Measurements from ENCODE around the gene MS4A3.
"Not testable (repeated sequence)": the region's sequence is repeated elsewhere in the genome, so short reads cannot be mapped to it uniquely, and the experiment has no call there.

GRCh38 chr11:60108631-60109030 is 52.2 kb downstream of the MS4A3 start:
- TF ChIP-seq CTCF (conservative IDR thresholded peaks at IDR 0.05; ENCODE audit: low read length); EZH2phosphoT487 (IDR thresholded peaks at IDR 0.05; ENCODE audit: borderline replicate concordance, low read depth, low read length): not testable (repeated sequence)
